Choroid plexus epithelial cell (primary cell): ENCODE data around the gene NIT1.

Experiments used
- DNase-seq: peaks from one replicate; pipeline ENCODE4 v3.0.0-alpha.2; 2010; ENCODE audit warnings: low read depth
- H3K4me3 ChIP-seq: 2 replicates; pipeline ENCODE4 v1.5.1; 2011; ENCODE audit warnings: low read depth, mild to moderate bottlenecking, control low read depth, low read length, moderate library complexity
- CTCF ChIP-seq: conservative IDR thresholded peaks from 2 replicates; pipeline ENCODE4 v1.5.1; 2011; ENCODE audit warnings: low read depth, mild to moderate bottlenecking, control low read depth, inconsistent platforms, low read length, moderate library complexity

The NIT1 gene

GRCh38 chr1:161122967-161123366 lies 5.1 kb downstream of the NIT1 start:
- no peak for TF ChIP-seq CTCF
- no peak for DNase-seq
- no peak overlapping the region for H3K4me3 ChIP-seq

GRCh38 chr1:161127649-161128048 lies 9.7 kb downstream of the NIT1 start:
- TF ChIP-seq CTCF: no peak
- no peak overlapping the region for H3K4me3 ChIP-seq
- no peak for DNase-seq

- no peak for TF ChIP-seq CTCF
- no peak overlapping the region for H3K4me3 ChIP-seq
- no peak for DNase-seq
Measured at GRCh38 chr1:161128591-161129420, 10.9 kb downstream of the NIT1 start.

GRCh38 chr1:161130266-161130665 lies 12.4 kb downstream of the NIT1 start:
- DNase-seq: no peak
- no peak overlapping the region for H3K4me3 ChIP-seq
- TF ChIP-seq CTCF: no peak

GRCh38 chr1:161131523-161132409 lies 13.9 kb downstream of the NIT1 start:
- no peak for TF ChIP-seq CTCF
- peak overlapping the region; percentile 91 for H3K4me3 ChIP-seq
- peak; percentile 41 for DNase-seq

GRCh38 chr1:161132410-161133219 lies 14.7 kb downstream of the NIT1 start, which contains the start of gene DEDD:
Gene DEDD (minus strand): TSS chr1:161132667. CDS start chr1:161124462, 8,205 bp downstream.
- DNase-seq: peak; percentile 97
- no peak for TF ChIP-seq CTCF
- peak within 1 kb of the TSS; percentile 91 for H3K4me3 ChIP-seq
